GM12801 (cell line): Measurements from ENCODE around the gene ARID4B.

Source experiments
- TF ChIP-seq, protein P1 (sequence below): IDR thresholded peaks from one replicate; pipeline ENCODE4 v1.5.1; 2011; ENCODE audit warnings: control low read depth; ENCODE audit not compliant: insufficient read length; ENCODE audit errors: extremely low read depth

ARID4B gene, protein sequence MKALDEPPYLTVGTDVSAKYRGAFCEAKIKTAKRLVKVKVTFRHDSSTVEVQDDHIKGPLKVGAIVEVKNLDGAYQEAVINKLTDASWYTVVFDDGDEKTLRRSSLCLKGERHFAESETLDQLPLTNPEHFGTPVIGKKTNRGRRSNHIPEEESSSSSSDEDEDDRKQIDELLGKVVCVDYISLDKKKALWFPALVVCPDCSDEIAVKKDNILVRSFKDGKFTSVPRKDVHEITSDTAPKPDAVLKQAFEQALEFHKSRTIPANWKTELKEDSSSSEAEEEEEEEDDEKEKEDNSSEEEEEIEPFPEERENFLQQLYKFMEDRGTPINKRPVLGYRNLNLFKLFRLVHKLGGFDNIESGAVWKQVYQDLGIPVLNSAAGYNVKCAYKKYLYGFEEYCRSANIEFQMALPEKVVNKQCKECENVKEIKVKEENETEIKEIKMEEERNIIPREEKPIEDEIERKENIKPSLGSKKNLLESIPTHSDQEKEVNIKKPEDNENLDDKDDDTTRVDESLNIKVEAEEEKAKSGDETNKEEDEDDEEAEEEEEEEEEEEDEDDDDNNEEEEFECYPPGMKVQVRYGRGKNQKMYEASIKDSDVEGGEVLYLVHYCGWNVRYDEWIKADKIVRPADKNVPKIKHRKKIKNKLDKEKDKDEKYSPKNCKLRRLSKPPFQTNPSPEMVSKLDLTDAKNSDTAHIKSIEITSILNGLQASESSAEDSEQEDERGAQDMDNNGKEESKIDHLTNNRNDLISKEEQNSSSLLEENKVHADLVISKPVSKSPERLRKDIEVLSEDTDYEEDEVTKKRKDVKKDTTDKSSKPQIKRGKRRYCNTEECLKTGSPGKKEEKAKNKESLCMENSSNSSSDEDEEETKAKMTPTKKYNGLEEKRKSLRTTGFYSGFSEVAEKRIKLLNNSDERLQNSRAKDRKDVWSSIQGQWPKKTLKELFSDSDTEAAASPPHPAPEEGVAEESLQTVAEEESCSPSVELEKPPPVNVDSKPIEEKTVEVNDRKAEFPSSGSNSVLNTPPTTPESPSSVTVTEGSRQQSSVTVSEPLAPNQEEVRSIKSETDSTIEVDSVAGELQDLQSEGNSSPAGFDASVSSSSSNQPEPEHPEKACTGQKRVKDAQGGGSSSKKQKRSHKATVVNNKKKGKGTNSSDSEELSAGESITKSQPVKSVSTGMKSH (N-terminal part only)

DNA sequence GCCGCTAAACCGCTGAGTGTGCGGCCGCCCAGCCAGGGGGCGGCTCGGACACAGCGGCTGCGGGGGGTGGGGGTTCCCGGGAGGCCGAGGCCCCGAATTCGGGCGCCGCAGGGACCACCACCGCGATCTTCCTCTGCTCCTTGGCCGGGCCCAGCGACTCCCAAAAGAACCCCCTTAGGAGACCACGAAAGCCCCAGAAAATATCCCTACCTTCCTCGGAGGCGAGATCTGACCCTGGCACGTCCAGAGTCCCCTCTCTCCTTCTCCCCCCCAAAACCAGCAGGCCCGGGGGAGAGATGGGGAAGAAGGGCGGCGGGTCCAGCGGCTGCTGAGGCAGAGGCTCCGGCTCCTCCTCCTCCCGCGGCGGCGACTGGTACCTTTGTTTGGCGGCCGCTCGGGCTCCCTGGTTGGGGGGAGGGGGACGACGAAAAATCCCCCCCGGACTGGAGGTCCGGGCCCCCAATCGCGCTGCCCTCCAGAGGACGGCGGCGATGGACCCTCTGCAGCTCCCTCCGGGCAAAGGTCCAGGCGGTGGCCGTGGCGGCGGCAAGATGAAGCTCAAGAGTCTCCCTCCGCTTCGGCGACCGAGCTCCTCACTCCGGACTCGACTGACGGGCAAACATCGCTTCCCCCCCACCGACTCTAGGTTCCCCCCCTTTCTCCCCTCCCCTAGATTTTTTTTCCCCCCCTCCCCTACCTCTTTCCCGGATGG is at the start of gene ARID4B:
TSS of gene ARID4B (minus strand) at position 621 of the 712 bp plus-strand sequence. CDS start 1,260 bp downstream, outside the sequence.
- TF ChIP-seq, protein P1, sequence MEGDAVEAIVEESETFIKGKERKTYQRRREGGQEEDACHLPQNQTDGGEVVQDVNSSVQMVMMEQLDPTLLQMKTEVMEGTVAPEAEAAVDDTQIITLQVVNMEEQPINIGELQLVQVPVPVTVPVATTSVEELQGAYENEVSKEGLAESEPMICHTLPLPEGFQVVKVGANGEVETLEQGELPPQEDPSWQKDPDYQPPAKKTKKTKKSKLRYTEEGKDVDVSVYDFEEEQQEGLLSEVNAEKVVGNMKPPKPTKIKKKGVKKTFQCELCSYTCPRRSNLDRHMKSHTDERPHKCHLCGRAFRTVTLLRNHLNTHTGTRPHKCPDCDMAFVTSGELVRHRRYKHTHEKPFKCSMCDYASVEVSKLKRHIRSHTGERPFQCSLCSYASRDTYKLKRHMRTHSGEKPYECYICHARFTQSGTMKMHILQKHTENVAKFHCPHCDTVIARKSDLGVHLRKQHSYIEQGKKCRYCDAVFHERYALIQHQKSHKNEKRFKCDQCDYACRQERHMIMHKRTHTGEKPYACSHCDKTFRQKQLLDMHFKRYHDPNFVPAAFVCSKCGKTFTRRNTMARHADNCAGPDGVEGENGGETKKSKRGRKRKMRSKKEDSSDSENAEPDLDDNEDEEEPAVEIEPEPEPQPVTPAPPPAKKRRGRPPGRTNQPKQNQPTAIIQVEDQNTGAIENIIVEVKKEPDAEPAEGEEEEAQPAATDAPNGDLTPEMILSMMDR = no peak

DNA sequence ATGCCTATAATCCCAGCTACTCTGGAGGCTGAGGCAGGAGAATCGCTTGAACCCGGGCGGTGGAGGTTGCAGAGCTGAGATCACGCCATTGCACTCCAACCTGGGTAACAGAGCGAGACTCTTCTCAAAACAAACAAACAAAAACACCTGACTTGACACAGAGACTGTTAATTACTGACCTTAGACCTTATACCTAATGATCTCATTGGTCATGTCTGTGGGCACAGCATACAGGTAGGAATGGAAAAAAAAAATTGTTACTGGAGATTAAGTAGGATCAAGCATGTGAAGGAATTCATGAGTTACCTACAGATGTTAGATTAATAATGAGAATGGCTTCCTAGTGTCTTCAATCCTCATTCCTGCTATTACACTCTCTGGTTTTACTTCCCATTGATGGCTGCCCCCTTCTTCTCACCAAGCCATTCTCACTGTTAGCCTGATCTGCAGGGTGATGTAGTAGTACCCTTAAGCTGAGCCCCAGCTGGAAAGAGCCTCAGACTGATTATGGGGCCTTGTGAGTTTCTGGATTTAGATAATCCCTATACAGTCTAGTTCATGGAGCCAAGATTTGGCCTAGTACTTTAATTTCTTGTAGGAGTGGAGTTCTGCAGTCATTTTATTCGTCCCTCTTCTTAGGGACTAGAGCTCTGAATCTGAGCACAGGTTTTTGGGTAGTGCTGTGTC is 48.1 kb upstream of the ARID4B start:
- TF ChIP-seq, protein P1 = no peak

DNA sequence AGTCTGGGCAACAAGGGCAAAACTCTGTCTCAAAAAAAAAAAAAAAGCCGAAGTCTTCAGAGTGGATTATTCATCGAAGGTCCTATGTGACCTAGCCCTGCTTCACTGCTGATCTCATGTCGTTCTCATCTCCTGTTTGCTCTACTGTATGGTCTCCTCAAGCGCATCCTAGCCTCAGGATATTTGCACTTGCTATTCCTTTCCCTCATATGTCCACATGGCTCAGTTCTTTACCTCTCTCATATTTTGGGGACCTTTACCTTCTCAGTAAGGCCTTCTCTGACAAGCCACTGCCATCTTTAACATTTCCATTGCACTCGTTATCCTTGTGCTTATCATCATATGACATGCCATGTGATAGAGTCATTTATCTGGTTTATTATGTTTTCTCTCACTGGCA is 41.8 kb upstream of the ARID4B start:
- TF ChIP-seq, protein P1 = no peak

DNA sequence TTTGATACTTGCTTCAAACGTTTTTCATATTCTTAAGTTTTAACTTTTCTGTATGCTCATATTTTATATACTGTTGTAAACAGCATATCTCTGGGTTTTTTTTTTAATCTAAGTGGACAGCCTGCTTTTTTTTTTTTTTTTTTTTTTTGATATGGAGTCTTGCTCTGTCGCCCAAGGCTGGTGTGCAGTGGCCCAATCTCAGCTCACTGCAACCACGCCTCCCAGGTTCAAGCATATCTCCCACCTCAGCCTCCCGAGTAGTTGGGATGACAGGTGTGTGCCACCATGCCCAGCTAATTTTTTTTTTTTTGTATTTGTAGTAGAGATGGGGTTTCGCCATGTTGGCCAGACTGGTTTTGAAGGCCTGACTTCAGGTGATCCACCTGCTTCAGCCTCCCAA is 40.4 kb upstream of the ARID4B start:
- TF ChIP-seq, protein P1 = no peak

DNA sequence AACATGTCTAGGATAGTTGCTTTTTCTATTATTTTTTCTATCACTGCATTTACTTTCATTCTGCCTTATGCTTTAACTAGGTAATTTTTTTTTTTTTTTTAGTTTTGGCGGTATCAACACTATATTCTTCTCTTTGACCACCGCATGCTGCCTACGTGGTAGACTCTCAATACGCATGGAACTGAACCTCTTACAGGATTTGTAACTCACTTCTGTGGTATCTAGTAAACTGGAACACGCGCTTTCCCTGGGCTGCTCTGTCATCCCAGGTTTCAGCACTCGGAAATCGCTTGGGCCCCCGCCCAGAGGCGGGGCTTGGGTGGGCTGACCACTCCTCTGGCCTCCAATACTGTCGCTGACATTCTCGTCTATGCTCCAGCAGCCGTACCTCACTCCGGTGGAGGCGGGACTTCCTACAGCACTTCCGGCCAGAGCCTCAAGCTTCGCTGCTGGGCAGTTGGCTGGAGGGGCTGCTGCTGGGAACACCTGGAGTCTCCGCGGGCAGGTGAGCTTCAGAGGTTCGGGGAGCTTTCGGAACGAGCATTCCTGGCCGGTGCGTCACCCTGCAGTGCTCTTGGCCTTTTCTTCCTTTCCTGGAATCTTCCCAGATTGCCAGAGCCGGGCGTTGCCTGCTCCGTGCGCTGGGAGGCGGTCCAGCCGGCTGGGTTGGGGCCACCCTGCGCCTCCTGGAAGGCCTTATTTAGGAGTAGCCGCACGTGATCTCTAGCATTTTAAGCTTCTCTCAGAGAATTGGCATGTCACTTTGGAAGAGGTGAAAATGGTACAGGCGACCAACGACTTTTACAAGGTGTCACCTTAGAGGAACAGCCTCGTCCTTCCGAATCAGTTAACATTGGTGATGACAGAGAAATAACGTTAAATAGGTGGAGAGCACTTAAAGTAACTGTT is 39.3 kb upstream of the ARID4B start, which contains the start of gene TBCE:
TSS of gene TBCE (plus strand) at position 428 of the 909 bp plus-strand sequence. CDS start 12,623 bp downstream, outside the sequence.
- TF ChIP-seq, protein P1 = no peak

DNA sequence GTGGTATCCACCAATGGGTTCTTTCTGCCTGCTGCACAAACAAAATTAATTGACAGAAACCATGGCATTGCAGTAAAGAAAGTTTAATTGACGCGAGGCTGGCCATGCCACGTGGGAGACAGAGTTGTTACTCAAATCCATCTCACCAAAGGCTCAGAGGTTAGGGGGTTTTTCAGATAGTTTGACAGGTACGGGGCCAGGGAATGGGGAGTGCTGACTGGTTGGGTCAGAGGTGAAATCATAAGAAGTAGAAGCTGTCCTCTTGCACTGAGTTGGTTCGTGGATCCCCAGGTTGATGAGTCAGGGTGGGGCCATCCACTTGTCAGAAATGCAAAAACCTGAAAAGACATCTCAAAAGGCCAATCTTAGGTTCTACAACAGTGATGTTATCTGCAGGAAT is 38.3 kb upstream of the ARID4B start:
- TF ChIP-seq, protein P1 = no peak
